Large intestine (tissue), 3 donors: ENCODE measurements around the gene MRPL48. TPM values are rescaled to one million over a fixed set of nuclear protein-coding genes. Genes with fewer than 3 reads are reported as not detected.

ENCODE experiments used
- DNase-seq, 2 donors: peaks; one replicate each; pipeline versions ENCODE4 v3.0.0 to v3.0.0-alpha.2; 2013
- H3K27ac ChIP-seq: one replicate; pipeline ENCODE4 v1.5.1; 2013; ENCODE audit warnings: low read length
- H3K27me3 ChIP-seq: 2 replicates; pipeline ENCODE4 v1.6.1; 2013; ENCODE audit warnings: low read length; ENCODE audit not compliant: control insufficient read depth, insufficient read depth
- H3K36me3 ChIP-seq: 2 replicates; pipeline ENCODE4 v1.6.1; 2013; ENCODE audit warnings: low read length; ENCODE audit not compliant: control insufficient read depth, insufficient read depth
- H3K4me1 ChIP-seq: one replicate; pipeline ENCODE4 v1.6.1; 2013; ENCODE audit warnings: low read length; ENCODE audit not compliant: control insufficient read depth, insufficient read depth
- H3K4me3 ChIP-seq: one replicate; pipeline ENCODE4 v1.5.1; 2013; ENCODE audit warnings: low read length
- H3K9me3 ChIP-seq: one replicate; pipeline ENCODE4 v1.6.1; 2013; ENCODE audit warnings: mild to moderate bottlenecking, low read depth, low read length, moderate library complexity; ENCODE audit not compliant: control insufficient read depth
- WGBS: methylation state at CpG from one replicate; pipeline ENCODE4 v1.1.5; 2013; ENCODE audit warnings: low lambda C conversion rate; ENCODE audit not compliant: insufficient coverage; 5-methylcytosine and 5-hydroxymethylcytosine counted together
- polyA plus RNA-seq: library from polyadenylated mRNA; unstranded; fragments of 120-200 nt; gene quantifications from one replicate; pipeline ENCODE4 v1.2.1, GENCODE V29; 2013

The MRPL48 gene
- polyA plus RNA-seq, 1 donor = 49.2 TPM

DNA sequence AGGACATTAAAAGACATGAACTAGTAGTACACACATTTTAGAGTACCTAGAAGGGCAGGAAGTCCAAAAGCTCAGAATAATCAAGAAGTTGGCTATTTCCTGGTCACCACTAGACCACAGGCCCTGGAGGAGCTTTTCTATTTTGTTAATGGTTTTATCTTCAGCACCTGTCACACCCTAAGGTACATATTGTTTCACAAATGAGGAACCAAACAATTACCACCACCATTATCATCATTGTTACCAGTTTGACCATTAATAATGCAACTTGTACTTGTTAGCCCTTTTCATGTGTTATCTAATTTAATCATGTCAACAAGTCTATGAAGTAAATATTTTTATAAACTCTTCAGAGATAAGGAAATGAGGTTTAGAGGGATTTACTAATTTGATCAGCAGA, 4.9 kb downstream of the MRPL48 start:
- H3K27me3 ChIP-seq = no peaks in the 10 kb centered on the region
- no peak overlapping the region for H3K4me3 ChIP-seq
- DNase-seq = no peak

DNA sequence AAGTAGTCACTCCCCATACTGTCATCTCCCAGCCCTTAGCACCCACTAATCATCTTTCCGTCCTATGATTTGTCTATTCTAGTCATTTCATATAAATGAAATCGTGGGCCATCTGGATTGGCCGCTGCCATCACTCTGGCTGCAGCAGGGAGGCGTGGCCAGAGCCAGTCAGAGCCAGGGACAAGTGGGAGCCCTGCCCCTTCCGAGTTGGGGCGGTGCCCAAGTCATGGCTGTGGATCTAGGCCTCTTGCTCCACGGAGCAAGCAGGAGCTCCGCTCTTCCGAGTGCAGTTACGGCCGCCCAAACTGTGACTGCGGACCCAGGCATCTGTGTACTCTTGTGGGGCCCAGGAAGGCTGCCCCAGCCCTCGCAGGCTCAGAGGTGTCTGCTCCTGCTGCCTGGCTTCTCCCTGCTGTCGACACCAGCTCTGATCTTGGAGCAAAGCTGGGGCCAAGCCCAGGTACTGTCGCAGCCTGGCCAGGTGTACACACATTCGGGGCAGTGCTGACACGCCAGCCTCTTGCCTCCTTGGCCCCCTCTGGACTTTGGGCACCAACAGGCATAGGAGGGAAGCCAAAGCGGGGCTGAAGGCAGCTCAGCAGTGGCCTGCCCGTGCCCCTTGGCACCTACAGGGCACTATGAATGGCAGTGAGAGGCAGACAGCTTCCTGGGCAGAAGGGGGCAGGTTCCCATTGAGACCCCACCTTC, 8.4 kb downstream of the MRPL48 start:
- no peak for DNase-seq
- H3K27me3 ChIP-seq = no peaks in the 10 kb centered on the region
- H3K4me3 ChIP-seq = no peak overlapping the region
- H3K36me3 ChIP-seq = peaks cover 16% of the 10 kb centered on the region
- no peak overlapping the region for H3K27ac ChIP-seq
- no peaks in the 10 kb centered on the region for H3K9me3 ChIP-seq
- no peaks in the 10 kb centered on the region for H3K4me1 ChIP-seq
- WGBS = no CpG with 5 or more reads among the region's 19 CpGs

More for the DNA sequence above, 4.9 kb downstream of the MRPL48 start:
- H3K36me3 ChIP-seq = peaks cover 15% of the 10 kb centered on the region
- peaks cover 4% of the 10 kb centered on the region for H3K4me1 ChIP-seq
- H3K27ac ChIP-seq = no peak overlapping the region
- no peaks in the 10 kb centered on the region for H3K9me3 ChIP-seq

DNA sequence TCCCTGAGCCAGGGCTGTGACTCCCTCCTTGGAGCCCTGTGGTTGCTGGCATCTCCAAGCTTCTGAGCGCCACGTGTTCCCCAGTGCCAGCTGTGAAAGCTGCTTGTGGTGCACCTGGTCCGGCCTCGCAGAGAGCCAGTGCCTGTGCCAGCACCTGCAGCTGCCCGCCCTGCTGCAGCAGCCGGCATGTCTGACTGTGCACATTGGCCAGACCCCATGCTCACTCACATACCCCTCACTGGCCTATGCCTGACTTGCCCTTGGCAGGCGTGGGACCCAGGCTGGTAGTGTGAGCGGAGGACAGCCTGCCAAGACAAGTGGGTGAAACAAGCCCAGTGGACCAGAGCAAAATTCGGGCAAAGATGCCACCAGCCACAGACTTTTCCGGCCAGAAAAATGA, 9.8 kb downstream of the MRPL48 start:
- no peak for DNase-seq
- Histone ChIP-seq H3K4me3 (no peak overlapping the region), H3K4me1 (no peaks in the 10 kb centered on the region), H3K9me3 (no peaks in the 10 kb centered on the region), H3K36me3 (peaks cover 14% of the 10 kb centered on the region), H3K27ac (no peak overlapping the region), H3K27me3 (no peaks in the 10 kb centered on the region)
- no CpG with 5 or more reads among the region's 10 CpGs for WGBS

DNA sequence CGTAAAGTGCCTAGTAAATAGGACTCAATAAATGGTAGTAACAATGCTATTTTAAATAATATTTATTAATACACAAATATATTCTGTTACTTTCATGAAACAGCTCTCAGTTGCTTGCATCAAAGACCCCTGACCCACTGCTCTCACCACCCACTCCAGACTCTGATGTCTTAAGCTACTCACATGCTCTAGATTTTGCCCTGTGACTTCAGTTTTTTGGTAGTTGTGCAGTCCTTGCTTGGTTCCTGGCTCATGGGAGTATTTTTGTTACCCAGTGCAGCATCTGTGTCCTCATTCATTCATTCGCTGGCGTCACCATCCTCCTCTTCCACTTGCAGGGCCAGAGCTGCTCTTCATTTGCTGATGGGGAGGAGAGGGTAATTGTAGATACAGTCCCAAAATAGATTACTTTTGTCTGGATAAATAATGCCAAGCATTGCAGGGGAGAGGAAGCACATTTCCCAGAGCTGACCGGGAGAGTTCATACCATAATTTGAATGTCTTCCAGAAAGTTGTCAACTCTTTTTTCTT, 12.7 kb downstream of the MRPL48 start:
- no CpG with 5 or more reads among the region's 4 CpGs for WGBS
- Histone ChIP-seq H3K27me3 (no peaks in the 10 kb centered on the region), H3K4me3 (no peak overlapping the region), H3K36me3 (peaks cover 14% of the 10 kb centered on the region), H3K4me1 (no peaks in the 10 kb centered on the region), H3K9me3 (no peaks in the 10 kb centered on the region), H3K27ac (no peak overlapping the region)
- no peak for DNase-seq

DNA sequence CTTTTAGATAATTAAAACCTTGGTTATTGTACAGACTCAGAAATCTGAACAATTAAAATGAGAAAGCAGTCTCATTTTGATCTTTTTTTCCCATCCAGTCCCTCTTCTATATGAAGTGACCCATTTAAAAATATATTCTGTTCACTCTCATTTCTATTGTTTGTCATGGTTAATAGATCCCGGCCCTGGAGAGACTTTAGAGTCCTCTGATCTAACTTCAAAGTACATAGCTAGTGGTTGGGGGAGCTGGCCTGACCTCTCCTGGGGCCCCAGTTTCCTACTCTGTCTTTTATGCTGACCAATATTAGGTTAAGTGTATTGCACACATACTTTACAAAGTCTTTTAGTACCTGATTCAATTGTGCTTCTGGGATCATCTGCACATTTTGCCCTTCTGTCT, 13.5 kb downstream of the MRPL48 start:
- no peak for DNase-seq
- H3K27ac ChIP-seq = no peak overlapping the region
- no peaks in the 10 kb centered on the region for H3K27me3 ChIP-seq
- no peaks in the 10 kb centered on the region for H3K4me1 ChIP-seq
- no CpG with 5 or more reads among the region's 1 CpG for WGBS
- H3K36me3 ChIP-seq = peaks cover 14% of the 10 kb centered on the region
- H3K9me3 ChIP-seq = no peaks in the 10 kb centered on the region
- no peak overlapping the region for H3K4me3 ChIP-seq

DNA sequence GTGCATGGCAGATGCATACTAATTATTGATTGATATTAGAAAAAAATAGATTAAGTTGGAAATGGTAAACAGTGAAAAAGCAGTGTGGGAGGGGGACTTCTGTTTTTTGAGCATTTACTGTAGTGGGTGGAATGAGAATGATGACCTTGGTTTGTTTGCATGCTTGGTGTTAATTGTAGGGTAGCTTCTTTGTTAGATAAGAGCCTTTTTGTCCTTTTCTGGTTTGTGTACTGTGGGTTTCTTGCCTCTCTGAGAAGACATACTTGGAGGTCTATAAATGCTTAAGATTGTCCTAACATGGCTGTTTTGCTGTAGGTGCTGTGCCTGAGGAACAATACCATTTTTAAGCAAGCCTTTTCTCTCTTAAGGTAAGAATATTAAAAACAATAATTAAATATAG, 17.0 kb downstream of the MRPL48 start:
- no peak for DNase-seq
- no peak overlapping the region for H3K27ac ChIP-seq
- no peak overlapping the region for H3K4me3 ChIP-seq
- no peaks in the 10 kb centered on the region for H3K27me3 ChIP-seq
- H3K36me3 ChIP-seq = peaks cover 10% of the 10 kb centered on the region
- H3K9me3 ChIP-seq = no peaks in the 10 kb centered on the region
- H3K4me1 ChIP-seq = no peaks in the 10 kb centered on the region

DNA sequence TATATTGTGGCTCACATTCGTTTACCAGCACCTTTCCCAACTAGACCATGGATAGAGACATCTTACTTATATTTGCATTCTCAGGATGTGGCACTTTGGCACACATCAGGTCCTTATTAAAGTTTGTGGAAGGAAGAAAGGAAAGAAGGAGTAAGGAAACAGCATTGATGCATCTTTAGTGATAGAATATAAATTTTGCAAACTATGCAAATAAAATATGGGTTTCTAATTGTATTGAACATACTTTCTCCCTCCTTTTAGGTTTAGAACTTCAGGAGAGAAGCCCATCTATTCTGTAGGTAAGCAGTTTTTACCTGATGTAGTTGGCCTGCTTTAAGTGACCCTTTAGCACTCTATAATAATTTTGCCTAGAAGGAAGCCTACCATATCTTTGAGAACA, 20.4 kb downstream of the MRPL48 start:
- peaks cover 10% of the 10 kb centered on the region for H3K36me3 ChIP-seq
- 83% methylated on average over 1 of the region's 1 CpG for WGBS
- DNase-seq = no peak

DNA sequence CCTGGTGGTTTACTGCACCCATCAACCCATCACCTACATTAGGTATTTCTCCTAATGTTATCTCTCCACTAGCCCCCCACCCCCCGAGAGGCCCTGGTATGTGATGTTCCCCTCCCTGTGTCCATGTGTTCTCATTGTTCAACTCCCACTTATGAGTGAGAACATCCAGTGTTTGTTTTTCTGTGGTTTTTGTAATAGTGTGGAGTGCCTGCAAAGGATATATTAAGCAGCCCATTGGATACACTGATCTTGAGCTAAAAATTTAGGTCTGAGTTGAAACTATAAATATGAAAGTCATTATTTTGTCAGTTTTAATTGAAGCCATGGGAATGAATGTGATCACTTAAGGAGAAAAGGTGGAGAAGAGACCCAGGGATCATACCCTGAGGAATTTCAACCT, 23.0 kb downstream of the MRPL48 start:
- Histone ChIP-seq H3K9me3 (no peaks in the 10 kb centered on the region), H3K27ac (no peak overlapping the region), H3K4me1 (no peaks in the 10 kb centered on the region), H3K4me3 (no peak overlapping the region), H3K27me3 (no peaks in the 10 kb centered on the region), H3K36me3 (peaks cover 10% of the 10 kb centered on the region)
- no CpG with 5 or more reads among the region's 1 CpG for whole genome bisulfite sequencing
- DNase-seq = no peak

More for the DNA sequence above, 20.4 kb downstream of the MRPL48 start:
- H3K27me3 ChIP-seq = no peaks in the 10 kb centered on the region
- no peaks in the 10 kb centered on the region for H3K4me1 ChIP-seq
- H3K9me3 ChIP-seq = no peaks in the 10 kb centered on the region
- no peak overlapping the region for H3K27ac ChIP-seq
- H3K4me3 ChIP-seq = no peak overlapping the region

DNA sequence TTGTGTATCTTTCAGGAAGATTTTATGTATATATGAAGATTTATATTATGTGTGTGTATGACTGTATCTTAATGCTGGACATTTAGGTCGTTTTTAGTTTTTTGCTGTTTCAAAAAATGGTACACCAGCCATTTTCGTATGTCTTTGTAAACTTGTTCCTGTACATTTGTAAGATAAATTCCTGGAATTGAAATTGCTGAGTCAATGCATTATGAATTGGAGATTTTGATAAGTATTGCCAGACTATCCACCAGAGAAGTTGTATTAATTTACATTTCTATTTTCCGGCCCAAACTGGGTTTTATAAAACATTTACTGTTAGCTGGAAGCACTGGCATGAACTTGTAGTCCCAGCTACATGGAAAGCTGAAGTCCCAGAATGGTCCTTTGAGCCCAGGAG, 24.6 kb downstream of the MRPL48 start:
- Histone ChIP-seq H3K4me1 (no peaks in the 10 kb centered on the region), H3K36me3 (peaks cover 3% of the 10 kb centered on the region), H3K4me3 (no peak overlapping the region), H3K9me3 (no peaks in the 10 kb centered on the region), H3K27me3 (no peaks in the 10 kb centered on the region), H3K27ac (no peak overlapping the region)
- WGBS = 100% methylated on average over 1 of the region's 3 CpGs
- DNase-seq = no peak

DNA sequence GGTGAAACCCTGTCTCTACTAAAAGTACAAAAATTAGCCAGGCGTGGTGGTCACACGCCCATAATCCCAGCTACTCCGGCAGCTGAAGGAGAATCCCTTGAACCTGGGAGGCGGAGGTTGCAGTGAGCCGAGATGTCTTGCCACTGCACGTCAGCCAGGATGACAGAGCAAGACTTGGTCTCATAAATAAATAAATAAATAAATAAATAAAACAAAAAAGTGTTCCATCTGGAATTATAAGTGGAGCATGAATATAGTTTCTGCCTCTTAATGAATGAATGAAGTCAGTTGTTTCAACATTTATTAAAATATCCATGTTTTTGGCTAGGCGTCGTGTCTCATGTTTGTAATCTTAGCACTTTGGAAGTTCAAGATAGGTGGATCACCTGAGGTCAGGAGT, 27.1 kb downstream of the MRPL48 start:
- DNase-seq = no peak
- no peaks in the 10 kb centered on the region for H3K27me3 ChIP-seq
- WGBS = no CpG with 5 or more reads among the region's 8 CpGs
- no peaks in the 10 kb centered on the region for H3K4me1 ChIP-seq
- H3K36me3 ChIP-seq = peaks cover 6% of the 10 kb centered on the region
- no peak overlapping the region for H3K27ac ChIP-seq
- no peaks in the 10 kb centered on the region for H3K9me3 ChIP-seq
- no peak overlapping the region for H3K4me3 ChIP-seq

DNA sequence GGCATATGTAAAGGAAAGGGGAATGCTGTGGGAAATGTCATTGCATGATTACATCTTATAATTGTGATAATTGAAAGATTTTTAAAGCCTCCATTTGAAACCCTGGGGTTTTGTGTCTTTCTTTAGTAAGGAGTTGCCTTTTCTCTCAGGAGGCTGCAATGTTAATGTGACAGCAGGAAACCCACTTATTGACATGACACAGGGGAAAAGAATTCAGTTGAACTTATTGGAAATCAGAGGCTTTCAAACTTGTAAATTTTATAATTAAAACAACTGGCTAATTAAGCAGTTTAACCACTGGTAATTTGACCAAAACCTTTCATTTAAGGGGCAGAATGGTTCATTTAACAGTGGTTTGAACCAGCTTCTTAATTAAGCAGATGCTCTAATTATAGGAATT, 31.2 kb downstream of the MRPL48 start:
- H3K27me3 ChIP-seq = no peaks in the 10 kb centered on the region
- H3K27ac ChIP-seq = no peak overlapping the region
- no peak overlapping the region for H3K4me3 ChIP-seq
- DNase-seq = no peak
- no peaks in the 10 kb centered on the region for H3K4me1 ChIP-seq
- peaks cover 7% of the 10 kb centered on the region for H3K36me3 ChIP-seq
- no peaks in the 10 kb centered on the region for H3K9me3 ChIP-seq
